Mesendoderm (in vitro differentiated cells): ENCODE measurements around the gene RGS6.

Experiments used
- DNase-seq: peaks from one replicate; pipeline ENCODE4 v3.0.0; 2013
- H2AK5ac ChIP-seq: 2 replicates; pipeline ENCODE4 v1.6.1; 2013; ENCODE audit warnings: low read length, inconsistent platforms
- H2BK120ac ChIP-seq: 2 replicates; pipeline ENCODE4 v1.6.1; 2013; ENCODE audit warnings: low read depth, mild to moderate bottlenecking, low read length, moderate library complexity, mixed read lengths
- H2BK15ac ChIP-seq: replicated peaks from 2 replicates; pipeline ENCODE4 v1.6.1; 2013; ENCODE audit warnings: low read depth, mild to moderate bottlenecking, moderate library complexity
- H2BK5ac ChIP-seq: 2 replicates; pipeline ENCODE4 v1.6.1; 2013; ENCODE audit warnings: low read length, inconsistent platforms
- H3K18ac ChIP-seq: 2 replicates; pipeline ENCODE4 v1.6.1; 2013; ENCODE audit warnings: mild to moderate bottlenecking, low read length, mixed read lengths
- H3K23ac ChIP-seq: one replicate; pipeline ENCODE4 v1.6.1; 2013; ENCODE audit warnings: low read length
- H3K27ac ChIP-seq: 2 replicates; pipeline ENCODE4 v1.5.1; 2013; ENCODE audit warnings: low read depth, mild to moderate bottlenecking, inconsistent platforms, low read length, moderate library complexity
- H3K27me3 ChIP-seq: 2 replicates; pipeline ENCODE4 v1.6.1; 2013; ENCODE audit warnings: low read length, control low read depth, mild to moderate bottlenecking, inconsistent platforms; ENCODE audit not compliant: insufficient read depth, poor library complexity
- H3K36me3 ChIP-seq: 2 replicates; pipeline ENCODE4 v1.6.1; 2013; ENCODE audit warnings: low read length, inconsistent platforms; ENCODE audit not compliant: control insufficient read depth, insufficient read depth
- H3K4ac ChIP-seq: one replicate; pipeline ENCODE4 v1.6.1; 2013; ENCODE audit warnings: low read depth, mild to moderate bottlenecking, low read length, moderate library complexity
- H3K4me1 ChIP-seq: 2 replicates; pipeline ENCODE4 v1.6.1; 2013; ENCODE audit warnings: low read depth, low read length, inconsistent platforms; ENCODE audit not compliant: control insufficient read depth
- H3K4me2 ChIP-seq: 2 replicates; pipeline ENCODE4 v1.6.1; 2013; ENCODE audit warnings: low read length
- H3K4me3 ChIP-seq: 2 replicates; pipeline ENCODE4 v1.5.1; 2013; ENCODE audit warnings: mild to moderate bottlenecking, low read length
- H3K56ac ChIP-seq: one replicate; pipeline ENCODE4 v1.6.1; 2013; ENCODE audit warnings: low read length
- H3K79me1 ChIP-seq: 2 replicates; pipeline ENCODE4 v1.6.1; 2013; ENCODE audit warnings: low read length, inconsistent platforms
- H3K79me2 ChIP-seq: 2 replicates; pipeline ENCODE4 v1.6.1; 2013; ENCODE audit warnings: mild to moderate bottlenecking, low read length; ENCODE audit not compliant: control insufficient read depth, insufficient read depth
- H3K9ac ChIP-seq: 2 replicates; pipeline ENCODE4 v1.6.1; 2013; ENCODE audit warnings: low read length, inconsistent platforms
- H4K5ac ChIP-seq: one replicate; pipeline ENCODE4 v1.6.1; 2013; ENCODE audit warnings: low read length
- H4K8ac ChIP-seq: one replicate; pipeline ENCODE4 v1.6.1; 2013; ENCODE audit warnings: low read depth, mild to moderate bottlenecking, control low read depth, low read length, moderate library complexity
- WGBS: extraction: QIAGEN DNeasy Blood & Tissue Kit; methylation state at CpG from one replicate; pipeline ENCODE4 v1.1.7; 2013; ENCODE audit warnings: low lambda C conversion rate, missing lambda C conversion rate; ENCODE audit not compliant: insufficient coverage; ENCODE audit errors: extremely low coverage; 5-methylcytosine and 5-hydroxymethylcytosine counted together

Gene RGS6

GRCh38 chr14:72366619-72367018 lies 434.4 kb downstream of the RGS6 start:
- Histone ChIP-seq H4K8ac (no peak overlapping the region), H3K9ac (no peak overlapping the region), H2AK5ac (no peak overlapping the region), H3K4me1 (no peaks in the 10 kb centered on the region), H2BK120ac (no peak overlapping the region), H2BK5ac (no peak overlapping the region), H3K79me1 (no peaks in the 10 kb centered on the region), H3K18ac (no peak overlapping the region), H3K27ac (no peak overlapping the region), H3K36me3 (no peaks in the 10 kb centered on the region), H3K56ac (no peak overlapping the region), H2BK15ac (no peak overlapping the region), H3K4ac (no peak overlapping the region), H3K4me3 (no peak overlapping the region), H3K23ac (no peak overlapping the region), H3K4me2 (no peak overlapping the region), H3K27me3 (no peaks in the 10 kb centered on the region), H4K5ac (no peak overlapping the region), H3K79me2 (no peaks in the 10 kb centered on the region)
- no CpG with 5 or more reads among the region's 3 CpGs for WGBS
- no peak for DNase-seq

DNA sequence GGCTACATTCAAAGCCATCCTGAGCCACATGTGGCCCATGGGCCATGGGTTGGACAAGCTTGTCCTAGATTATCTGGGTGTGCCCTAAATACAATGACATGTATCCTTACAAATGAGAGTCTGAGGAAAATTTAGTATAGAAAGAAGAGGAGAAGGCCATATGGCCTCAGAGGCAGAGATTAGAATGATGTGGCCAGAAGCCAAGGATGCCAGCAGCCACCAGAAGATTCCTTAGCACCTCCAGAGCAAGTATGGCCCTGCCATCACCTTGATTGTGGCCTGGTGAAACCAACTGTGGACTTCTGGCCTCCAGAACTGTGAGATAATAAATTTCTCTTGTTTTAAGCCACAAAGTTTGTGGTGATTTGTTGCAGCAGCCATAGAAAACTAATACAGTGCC lies 436.9 kb downstream of the RGS6 start:
- no peak overlapping the region for H4K8ac ChIP-seq
- no peaks in the 10 kb centered on the region for H3K79me2 ChIP-seq
- no peak overlapping the region for H2AK5ac ChIP-seq
- H3K4me3 ChIP-seq: no peak overlapping the region
- no peak overlapping the region for H3K27ac ChIP-seq
- H3K36me3 ChIP-seq: no peaks in the 10 kb centered on the region
- H4K5ac ChIP-seq: no peak overlapping the region
- H3K79me1 ChIP-seq: no peaks in the 10 kb centered on the region
- no peak overlapping the region for H3K18ac ChIP-seq
- no peak overlapping the region for H3K23ac ChIP-seq
- H3K9ac ChIP-seq: no peak overlapping the region
- H3K4ac ChIP-seq: no peak overlapping the region
- no peak overlapping the region for H2BK5ac ChIP-seq
- H3K27me3 ChIP-seq: no peaks in the 10 kb centered on the region
- no peak overlapping the region for H2BK120ac ChIP-seq
- H3K56ac ChIP-seq: no peak overlapping the region
- H2BK15ac ChIP-seq: no peak overlapping the region
- H3K4me1 ChIP-seq: no peaks in the 10 kb centered on the region
- H3K4me2 ChIP-seq: no peak overlapping the region
- DNase-seq: no peak

DNA sequence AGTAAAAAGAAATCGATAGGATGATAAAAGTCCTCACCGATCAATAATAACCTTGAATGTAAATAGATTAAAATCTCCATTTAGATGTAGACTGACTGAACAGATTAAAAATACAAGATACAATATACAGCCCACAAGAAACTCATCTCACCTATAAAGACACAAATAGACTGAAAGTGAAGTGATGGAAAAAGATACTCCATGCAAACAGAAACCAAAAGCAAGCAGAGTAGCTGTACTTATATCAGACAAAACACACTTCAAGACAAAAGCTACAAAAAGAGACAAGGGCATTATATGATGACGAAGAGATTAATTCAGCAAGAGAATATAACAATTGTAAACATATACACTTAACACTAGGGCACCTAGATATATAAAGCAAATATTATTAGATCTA lies 444.8 kb downstream of the RGS6 start:
- no peak overlapping the region for H3K4me3 ChIP-seq

GRCh38 chr14:72380456-72380855 lies 448.2 kb downstream of the RGS6 start:
- H4K8ac ChIP-seq: no peak overlapping the region
- H3K36me3 ChIP-seq: no peaks in the 10 kb centered on the region
- H3K4me2 ChIP-seq: no peak overlapping the region
- H3K18ac ChIP-seq: no peak overlapping the region
- no peak overlapping the region for H2BK120ac ChIP-seq
- H3K23ac ChIP-seq: no peak overlapping the region
- no peak overlapping the region for H3K4me3 ChIP-seq
- H3K4me1 ChIP-seq: no peaks in the 10 kb centered on the region
- H2BK5ac ChIP-seq: no peak overlapping the region
- H3K79me1 ChIP-seq: no peaks in the 10 kb centered on the region
- no peaks in the 10 kb centered on the region for H3K27me3 ChIP-seq
- no CpG with 5 or more reads among the region's 1 CpG for WGBS
- no peak overlapping the region for H2AK5ac ChIP-seq
- no peak overlapping the region for H2BK15ac ChIP-seq
- DNase-seq: no peak
- H4K5ac ChIP-seq: no peak overlapping the region
- no peak overlapping the region for H3K27ac ChIP-seq
- H3K9ac ChIP-seq: no peak overlapping the region
- H3K56ac ChIP-seq: no peak overlapping the region
- H3K4ac ChIP-seq: no peak overlapping the region
- no peaks in the 10 kb centered on the region for H3K79me2 ChIP-seq

More for the DNA sequence above, 444.8 kb downstream of the RGS6 start:
- Histone ChIP-seq H4K5ac (no peak overlapping the region), H3K27me3 (no peaks in the 10 kb centered on the region), H3K79me2 (no peaks in the 10 kb centered on the region), H3K27ac (no peak overlapping the region), H2BK5ac (no peak overlapping the region), H2BK120ac (no peak overlapping the region), H2BK15ac (no peak overlapping the region), H3K4me2 (no peak overlapping the region), H3K79me1 (no peaks in the 10 kb centered on the region), H3K4me1 (no peaks in the 10 kb centered on the region), H2AK5ac (no peak overlapping the region), H3K9ac (no peak overlapping the region), H4K8ac (no peak overlapping the region), H3K23ac (no peak overlapping the region), H3K56ac (no peak overlapping the region), H3K18ac (no peak overlapping the region), H3K4ac (no peak overlapping the region), H3K36me3 (no peaks in the 10 kb centered on the region)
- WGBS: no CpG with 5 or more reads among the region's 3 CpGs
- no peak for DNase-seq

- Histone ChIP-seq H3K79me2 (no peaks in the 10 kb centered on the region), H4K5ac (no peak overlapping the region), H3K36me3 (no peaks in the 10 kb centered on the region), H3K27ac (no peak overlapping the region), H3K9ac (no peak overlapping the region), H3K18ac (no peak overlapping the region), H3K27me3 (no peaks in the 10 kb centered on the region), H2BK15ac (no peak overlapping the region), H3K23ac (no peak overlapping the region), H2AK5ac (no peak overlapping the region), H2BK5ac (no peak overlapping the region), H3K4ac (no peak overlapping the region), H3K4me1 (no peaks in the 10 kb centered on the region), H4K8ac (no peak overlapping the region), H3K79me1 (no peaks in the 10 kb centered on the region), H3K56ac (no peak overlapping the region), H3K4me3 (no peak overlapping the region), H2BK120ac (no peak overlapping the region), H3K4me2 (no peak overlapping the region)
- no peak for DNase-seq
- no CpG with 5 or more reads among the region's 5 CpGs for WGBS
Measured at GRCh38 chr14:72383865-72384264, 451.6 kb downstream of the RGS6 start.

DNA sequence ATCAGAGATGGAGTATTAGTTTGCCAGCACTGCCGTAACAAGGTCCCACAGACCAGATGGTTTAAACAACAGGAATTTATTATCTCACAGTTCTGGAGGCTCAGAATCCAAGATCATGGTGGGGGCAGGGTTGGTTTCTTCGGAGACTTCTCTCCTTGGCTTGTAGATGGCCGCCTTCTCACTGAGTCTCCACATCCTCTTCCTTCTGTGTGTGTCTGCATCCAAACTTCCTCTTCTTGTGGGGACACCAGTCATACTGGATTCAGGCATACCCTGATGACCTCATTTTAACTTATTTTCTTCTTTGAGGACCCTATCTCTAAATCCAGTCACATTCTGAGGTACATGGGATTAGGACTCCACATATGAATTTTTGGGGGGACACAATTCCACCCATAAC lies 455.5 kb downstream of the RGS6 start:
- H3K18ac ChIP-seq: no peak overlapping the region
- H4K5ac ChIP-seq: no peak overlapping the region
- no peaks in the 10 kb centered on the region for H3K36me3 ChIP-seq
- H4K8ac ChIP-seq: no peak overlapping the region
- H3K23ac ChIP-seq: no peak overlapping the region
- no CpG with 5 or more reads among the region's 3 CpGs for WGBS
- H2BK15ac ChIP-seq: no peak overlapping the region
- no peak overlapping the region for H2BK5ac ChIP-seq
- DNase-seq: no peak
- no peak overlapping the region for H2BK120ac ChIP-seq
- H3K4ac ChIP-seq: no peak overlapping the region
- H3K79me2 ChIP-seq: no peaks in the 10 kb centered on the region
- no peak overlapping the region for H3K27ac ChIP-seq
- H3K27me3 ChIP-seq: no peaks in the 10 kb centered on the region
- H3K4me1 ChIP-seq: no peaks in the 10 kb centered on the region
- H3K79me1 ChIP-seq: no peaks in the 10 kb centered on the region
- H2AK5ac ChIP-seq: no peak overlapping the region
- no peak overlapping the region for H3K4me3 ChIP-seq
- no peak overlapping the region for H3K56ac ChIP-seq
- no peak overlapping the region for H3K4me2 ChIP-seq
- no peak overlapping the region for H3K9ac ChIP-seq
